K562 (cell line): Measurements from ENCODE around the gene CDK14. TPM values are rescaled to one million over a fixed set of nuclear protein-coding genes. Genes with fewer than 3 reads are reported as not detected.

Experiments used
- ATAC-seq: fragments of 200-7000 bp; cut with Tn5 transposase; 3 replicates; pipeline ENCODE4 v1.9.1; 2020; ENCODE audit warnings: moderate library complexity
- BruUV-seq: library from RNA; stranded (reverse); fragments of 400-500 nt; replicated peaks from 2 replicates; lab custom pipeline; 2021; lab: Mats Ljungman, UMichigan
- CTCF ChIA-PET: fragments of 300-600 bp; formaldehyde crosslinking; extraction: SDS; loops from one replicate; lab custom pipeline; 2021; ENCODE audit warnings: low intra/inter-chr PET ratio; lab: Yijun Ruan, JAX
- POLR2A ChIA-PET: fragments of 300-600, 350-650 bp; sonication (Branson Sonifier 250); formaldehyde crosslinking; extraction: SDS; loops from one replicate; lab custom pipeline; 2021; ENCODE audit warnings: antibody characterized with exemption, inconsistent platforms; lab: Yijun Ruan, JAX
- DNase-seq, 4 experiments: peaks; one replicate each; pipeline versions ENCODE4 v3.0.0 to v3.0.0-alpha.2; 2011 to 2018; ENCODE audit warnings: low spot score in 3 of 4, mixed read lengths in 3 of 4; ENCODE audit errors: extremely low read depth in 1 of 4
- FAIRE-seq: peaks from 2 replicates; lab custom pipeline; 2011; peaks lifted over from hg19 to GRCh38; lab: Jason Lieb, UNC
- H2AFZ ChIP-seq: 2 replicates; pipeline ENCODE4 v1.6.0; 2011; ENCODE audit warnings: low read depth, low read length, control low read depth, inconsistent platforms
- H3K27ac ChIP-seq: fragments of 200-600 bp; 3 replicates; pipeline ENCODE4 v1.8.0; 2011; ENCODE audit warnings: low read depth, mild to moderate bottlenecking, control low read depth, inconsistent platforms, low read length, moderate library complexity, mixed read lengths; ENCODE audit errors: extremely low read depth
- H3K27me3 ChIP-seq, 2 experiments: fragments of 300-600 bp in 1 of 2; 2 replicates in 1 of 2; 3 replicates in 1 of 2; pipeline versions ENCODE4 v1.6.0 to v1.8.0; 2011; ENCODE audit warnings: inconsistent platforms in 2 of 2, low read length in 2 of 2, mild to moderate bottlenecking in 1 of 2, mixed read lengths in 1 of 2, moderate library complexity in 1 of 2; ENCODE audit not compliant: control insufficient read depth in 2 of 2, insufficient read depth in 2 of 2
- H3K36me3 ChIP-seq: fragments of 300-600 bp; 3 replicates; pipeline ENCODE4 v1.8.0; 2011; ENCODE audit warnings: mild to moderate bottlenecking, low read length, inconsistent platforms; ENCODE audit not compliant: control insufficient read depth, insufficient read depth
- H3K4me1 ChIP-seq, 2 experiments: fragments of 200-600 bp in 1 of 2; replicated peaks in 1 of 2; 2 replicates in 1 of 2; 3 replicates in 1 of 2; pipeline versions ENCODE4 v1.5.1 to v1.8.0; 2011; ENCODE audit warnings: inconsistent platforms in 2 of 2, low read length in 2 of 2, mild to moderate bottlenecking in 1 of 2, mixed read lengths in 1 of 2, moderate library complexity in 1 of 2; ENCODE audit not compliant: control insufficient read depth in 2 of 2, insufficient read depth in 2 of 2
- H3K4me2 ChIP-seq: 2 replicates; pipeline ENCODE4 v1.6.1; 2011; ENCODE audit warnings: low read length, control low read depth, inconsistent platforms, mixed read lengths; ENCODE audit not compliant: insufficient read depth
- H3K4me3 ChIP-seq: fragments of 200-600 bp; sonication (generic), shearing (Covaris generic); 2 replicates; pipeline ENCODE4 v1.5.1; 2016; ENCODE audit warnings: control low read depth, inconsistent platforms
- H3K79me2 ChIP-seq: fragments of 200-600 bp; 3 replicates; pipeline ENCODE4 v1.8.0; 2011; ENCODE audit warnings: low read length, inconsistent platforms; ENCODE audit not compliant: control insufficient read depth, insufficient read depth
- H3K9ac ChIP-seq, 2 experiments: 2 replicates each; pipeline versions ENCODE4 v1.6.0 to v1.6.1; 2011; ENCODE audit warnings: low read depth in 2 of 2, low read length in 2 of 2, control low read depth in 1 of 2, inconsistent platforms in 1 of 2, mild to moderate bottlenecking in 1 of 2, mixed read lengths in 1 of 2; ENCODE audit not compliant: insufficient read depth in 1 of 2
- H3K9me1 ChIP-seq: one replicate; pipeline ENCODE4 v1.6.0; 2011; ENCODE audit warnings: inconsistent platforms, mild to moderate bottlenecking, low read length, moderate library complexity; ENCODE audit not compliant: control insufficient read depth, insufficient read depth
- H3K9me3 ChIP-seq: replicated peaks from 2 replicates; pipeline ENCODE4 v1.5.1; 2011; ENCODE audit warnings: low read depth, low read length, inconsistent platforms; ENCODE audit not compliant: control insufficient read depth, insufficient read depth
- H4K20me1 ChIP-seq: replicated peaks from 2 replicates; pipeline ENCODE4 v1.6.1; 2011; ENCODE audit warnings: low read length, inconsistent platforms, mixed read lengths; ENCODE audit not compliant: control insufficient read depth, insufficient read depth
- ERF ChIP-seq: fragments of 450-650 bp; formaldehyde crosslinking; IDR thresholded peaks from 2 replicates; pipeline ENCODE4 v1.4.0; 2020; ENCODE audit warnings: mild to moderate bottlenecking, mixed read lengths
- HDAC3 ChIP-seq: fragments of 450-650 bp; IDR thresholded peaks from 2 replicates; pipeline ENCODE4 v1.6.1; 2018; ENCODE audit warnings: borderline replicate concordance, mild to moderate bottlenecking, moderate library complexity; ENCODE audit not compliant: partially characterized antibody
- KDM5B ChIP-seq: fragments of 200-600 bp; sonication (generic); IDR thresholded peaks from 2 replicates; pipeline ENCODE4 v1.6.1; 2012; ENCODE audit warnings: low read depth, mild to moderate bottlenecking, moderate library complexity, low read length, control low read depth, inconsistent platforms; ENCODE audit not compliant: insufficient replicate concordance
- MTA2 ChIP-seq: fragments of 450-650 bp; IDR thresholded peaks from 2 replicates; pipeline ENCODE4 v1.6.1; 2016; ENCODE audit warnings: low read depth
- NCOA1 ChIP-seq: fragments of 450-650 bp; IDR thresholded peaks from 2 replicates; pipeline ENCODE4 v1.6.1; 2016; ENCODE audit warnings: low read depth
- RUNX1 ChIP-seq: sonication (generic); IDR thresholded peaks from 2 replicates; pipeline ENCODE4 v1.6.1; 2016; ENCODE audit warnings: antibody characterized with exemption, low read depth
- TAF1 ChIP-seq: IDR thresholded peaks from 2 replicates; pipeline ENCODE4 v1.6.1; 2011; ENCODE audit warnings: mild to moderate bottlenecking, low read length, moderate library complexity; ENCODE audit not compliant: insufficient read depth, control insufficient read depth, severe bottlenecking; ENCODE audit errors: extremely low read depth
- TAF7 ChIP-seq: fragments of 450-650 bp; IDR thresholded peaks from 2 replicates; pipeline ENCODE4 v1.6.1; 2016; ENCODE audit warnings: missing genetic modification characterization, missing compliant biosample characterization
- TCF7L2 ChIP-seq: fragments of 150-350 bp; IDR thresholded peaks from 2 replicates; pipeline ENCODE4 v1.6.1; 2016; ENCODE audit warnings: low read depth, mild to moderate bottlenecking, low read length, moderate library complexity
- ZBTB7A ChIP-seq: IDR thresholded peaks from 2 replicates; pipeline ENCODE4 v1.6.1; 2011; ENCODE audit warnings: low read depth, mild to moderate bottlenecking, low read length, moderate library complexity, borderline replicate concordance; ENCODE audit not compliant: control insufficient read depth
- ZNF586 ChIP-seq: fragments of 450-650 bp; formaldehyde crosslinking; conservative IDR thresholded peaks from 2 replicates; pipeline ENCODE4 v1.4.0; 2020; ENCODE audit warnings: mild to moderate bottlenecking, moderate library complexity
- WGBS: fragments of 100-300 bp; shearing (Covaris generic); methylation state at CpG from one replicate; pipeline ENCODE4 v1.1.6; 2016; ENCODE audit warnings: low coverage, mixed read lengths; ENCODE audit not compliant: insufficient coverage; ENCODE audit errors: missing lambda C conversion rate; 5-methylcytosine and 5-hydroxymethylcytosine counted together
- in situ Hi-C: fragments of 300-500 bp; cut with MboI; formaldehyde crosslinking; loops from 4 replicates; pipeline ENCODE4 v1.15.0; 2018; ENCODE audit warnings: inconsistent platforms, mixed read lengths
- intact Hi-C: fragments of 100-400 bp; cut with micrococcal nuclease; formaldehyde crosslinking; loops from 2 replicates; pipeline ENCODE4 v1.14.2; 2022
- polyA plus RNA-seq, 8 experiments: library from polyadenylated mRNA; depleted of rRNA in 4 of 8; stranded (reverse) in 5 of 8; unstranded in 3 of 8; fragments of >200 nt; fragmentation: Nextera tagmentation in 2 of 8; fragmentation: Illumina TruSeq in 1 of 8; extraction: Ambion mirVana in 2 of 8; extraction: Trizol in 1 of 8; gene quantifications; 2 replicates each; pipeline versions ENCODE4 v1.2.1 to v1.2.3, GENCODE V29; 2011 to 2014; ENCODE audit warnings: inconsistent platforms in 1 of 8, missing spikeins in 1 of 8
- total RNA-seq, 7 experiments: library from RNA; depleted of rRNA in 6 of 7; stranded (reverse); fragments of >200 nt in 6 of 7; fragmentation: Illumina TruSeq in 2 of 7; extraction: Trizol in 2 of 7; gene quantifications; 2 replicates each; pipeline versions ENCODE4 v1.2.1 to v1.2.3, GENCODE V29; 2011 to 2021; ENCODE audit warnings: low replicate concordance in 1 of 7
- TF ChIP-seq, protein P1 (sequence below): fragments of 250-450 bp; sonication (Bioruptor Pico); IDR thresholded peaks from 2 replicates; pipeline ENCODE4 v1.8.0; 2021; ENCODE audit warnings: moderate library complexity, mild to moderate bottlenecking, inconsistent platforms
- TF ChIP-seq, protein P2 (sequence below): fragments of 250-450 bp; sonication (Bioruptor Pico); IDR thresholded peaks from 2 replicates; pipeline ENCODE4 v1.4.0; 2020; ENCODE audit warnings: mild to moderate bottlenecking

The CDK14 gene
- total and polyA plus RNA-seq, 9 of the 15 experiments (the other 6 are each of a cell fraction or from before 2014, with no cell fraction given) = 0.03 to 0.91 (median 0.16) TPM

DNA sequence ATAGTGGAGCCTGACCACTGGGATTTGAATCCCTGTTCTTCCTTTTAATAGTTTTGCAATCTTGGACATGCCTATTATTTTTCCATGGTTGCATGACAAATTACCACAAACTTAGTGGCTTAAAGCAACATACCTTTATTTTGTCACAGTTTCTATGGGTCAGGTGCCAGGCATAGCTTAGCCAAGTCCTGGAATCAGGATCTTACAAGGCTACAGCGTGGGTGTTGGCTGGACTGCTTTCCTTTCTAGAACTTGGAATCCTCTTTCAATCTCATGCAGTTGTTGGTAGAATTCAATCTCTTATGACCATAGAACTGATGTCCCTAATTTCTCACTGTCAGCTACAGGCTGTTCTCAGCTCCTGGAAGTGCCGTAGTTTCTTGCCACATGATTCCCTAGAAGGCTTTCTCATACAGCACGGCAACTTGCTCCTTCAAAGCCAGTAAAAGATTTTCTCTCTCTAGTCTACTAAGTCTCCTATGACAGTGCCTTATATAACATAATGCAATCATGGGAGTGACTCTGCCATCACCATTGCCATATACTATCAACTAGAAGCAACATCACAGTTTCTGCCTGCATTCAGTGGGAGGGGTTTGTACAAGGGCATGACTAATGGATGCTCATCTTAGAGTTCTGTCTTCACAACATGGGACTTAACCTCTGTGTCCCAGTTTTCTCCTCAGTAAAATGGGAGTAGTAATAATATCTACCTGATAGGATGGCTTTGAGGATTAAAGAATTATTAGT is 424.7 kb downstream of the CDK14 start:
- 4% methylated on average over 3 of the region's 3 CpGs for WGBS

More for the DNA sequence above, 424.7 kb downstream of the CDK14 start:
- POLR2A ChIA-PET = no interaction called here
- intact Hi-C loops = no loop called here
- Histone ChIP-seq H3K4me2 (no peak overlapping the region), H3K36me3 (no peaks in the 10 kb centered on the region), H3K27ac (no peak overlapping the region), H3K9me3 (no peaks in the 10 kb centered on the region), H3K79me2 (no peaks in the 10 kb centered on the region), H3K27me3 (no peaks in the 10 kb centered on the region), H3K9me1 (no peaks in the 10 kb centered on the region), H3K4me3 (no peak overlapping the region), H3K4me1 (no peaks in the 10 kb centered on the region), H3K9ac (no peak overlapping the region), H2AFZ (no peak overlapping the region), H4K20me1 (no peaks in the 10 kb centered on the region)
- no peak for FAIRE-seq
- BruUV-seq = no TSS peak
- in situ Hi-C loops = no loop called here
- DNase-seq = no peak
- no peak for ATAC-seq
- CTCF ChIA-PET = no interaction called here
- TF ChIP-seq, protein P1, sequence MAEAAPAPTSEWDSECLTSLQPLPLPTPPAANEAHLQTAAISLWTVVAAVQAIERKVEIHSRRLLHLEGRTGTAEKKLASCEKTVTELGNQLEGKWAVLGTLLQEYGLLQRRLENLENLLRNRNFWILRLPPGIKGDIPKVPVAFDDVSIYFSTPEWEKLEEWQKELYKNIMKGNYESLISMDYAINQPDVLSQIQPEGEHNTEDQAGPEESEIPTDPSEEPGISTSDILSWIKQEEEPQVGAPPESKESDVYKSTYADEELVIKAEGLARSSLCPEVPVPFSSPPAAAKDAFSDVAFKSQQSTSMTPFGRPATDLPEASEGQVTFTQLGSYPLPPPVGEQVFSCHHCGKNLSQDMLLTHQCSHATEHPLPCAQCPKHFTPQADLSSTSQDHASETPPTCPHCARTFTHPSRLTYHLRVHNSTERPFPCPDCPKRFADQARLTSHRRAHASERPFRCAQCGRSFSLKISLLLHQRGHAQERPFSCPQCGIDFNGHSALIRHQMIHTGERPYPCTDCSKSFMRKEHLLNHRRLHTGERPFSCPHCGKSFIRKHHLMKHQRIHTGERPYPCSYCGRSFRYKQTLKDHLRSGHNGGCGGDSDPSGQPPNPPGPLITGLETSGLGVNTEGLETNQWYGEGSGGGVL (CRISPR knock-in tag) = no peak
- TF ChIP-seq MTA2 (no peak), TCF7L2 (no peak), ZBTB7A (no peak), HDAC3 (no peak), ZNF586 (CRISPR knock-in tag) (no peak), NCOA1 (no peak), RUNX1 (no peak), KDM5B (no peak), ERF (no peak), TAF1 (no peak), TAF7 (tag) (no peak)
- TF ChIP-seq, protein P2, sequence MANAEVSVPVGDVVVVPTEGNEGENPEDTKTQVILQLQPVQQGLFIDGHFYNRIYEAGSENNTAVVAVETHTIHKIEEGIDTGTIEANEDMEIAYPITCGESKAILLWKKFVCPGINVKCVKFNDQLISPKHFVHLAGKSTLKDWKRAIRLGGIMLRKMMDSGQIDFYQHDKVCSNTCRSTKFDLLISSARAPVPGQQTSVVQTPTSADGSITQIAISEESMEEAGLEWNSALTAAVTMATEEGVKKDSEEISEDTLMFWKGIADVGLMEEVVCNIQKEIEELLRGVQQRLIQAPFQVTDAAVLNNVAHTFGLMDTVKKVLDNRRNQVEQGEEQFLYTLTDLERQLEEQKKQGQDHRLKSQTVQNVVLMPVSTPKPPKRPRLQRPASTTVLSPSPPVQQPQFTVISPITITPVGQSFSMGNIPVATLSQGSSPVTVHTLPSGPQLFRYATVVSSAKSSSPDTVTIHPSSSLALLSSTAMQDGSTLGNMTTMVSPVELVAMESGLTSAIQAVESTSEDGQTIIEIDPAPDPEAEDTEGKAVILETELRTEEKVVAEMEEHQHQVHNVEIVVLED (CRISPR knock-in tag) = no peak
